ENCODE data around the gene KBTBD13. TPM values are rescaled to one million over a fixed set of nuclear protein-coding genes. Genes with fewer than 3 reads are reported as not detected.
"Not testable (repeated sequence)": the region's sequence is repeated elsewhere in the genome, so short reads cannot be mapped to it uniquely, and the experiment has no call there.

KBTBD13 gene
- total RNA-seq, 1 donor from 2014 or later = 10.6 TPM

DNA sequence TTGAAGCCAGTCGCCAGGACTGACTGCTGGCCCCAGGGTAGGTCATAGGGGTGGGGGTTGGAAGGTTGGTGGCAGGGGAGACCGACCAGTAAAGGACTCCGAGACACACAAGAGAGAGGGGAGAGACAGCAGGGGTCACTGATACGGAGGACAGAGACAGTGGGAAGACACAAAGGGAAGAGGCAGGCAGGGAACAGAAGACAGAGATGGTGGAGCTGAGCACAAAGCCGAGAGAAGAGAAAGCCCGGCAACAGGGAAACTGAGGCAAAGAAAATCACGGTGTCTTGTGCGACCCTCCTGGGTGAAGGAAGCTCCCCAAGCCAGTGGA lies 9.3 kb upstream of the KBTBD13 start:
- intact Hi-C loops (cut with micrococcal nuclease) = no loop called here
- ATAC-seq (no peak), DNase-seq (no peak)

DNA sequence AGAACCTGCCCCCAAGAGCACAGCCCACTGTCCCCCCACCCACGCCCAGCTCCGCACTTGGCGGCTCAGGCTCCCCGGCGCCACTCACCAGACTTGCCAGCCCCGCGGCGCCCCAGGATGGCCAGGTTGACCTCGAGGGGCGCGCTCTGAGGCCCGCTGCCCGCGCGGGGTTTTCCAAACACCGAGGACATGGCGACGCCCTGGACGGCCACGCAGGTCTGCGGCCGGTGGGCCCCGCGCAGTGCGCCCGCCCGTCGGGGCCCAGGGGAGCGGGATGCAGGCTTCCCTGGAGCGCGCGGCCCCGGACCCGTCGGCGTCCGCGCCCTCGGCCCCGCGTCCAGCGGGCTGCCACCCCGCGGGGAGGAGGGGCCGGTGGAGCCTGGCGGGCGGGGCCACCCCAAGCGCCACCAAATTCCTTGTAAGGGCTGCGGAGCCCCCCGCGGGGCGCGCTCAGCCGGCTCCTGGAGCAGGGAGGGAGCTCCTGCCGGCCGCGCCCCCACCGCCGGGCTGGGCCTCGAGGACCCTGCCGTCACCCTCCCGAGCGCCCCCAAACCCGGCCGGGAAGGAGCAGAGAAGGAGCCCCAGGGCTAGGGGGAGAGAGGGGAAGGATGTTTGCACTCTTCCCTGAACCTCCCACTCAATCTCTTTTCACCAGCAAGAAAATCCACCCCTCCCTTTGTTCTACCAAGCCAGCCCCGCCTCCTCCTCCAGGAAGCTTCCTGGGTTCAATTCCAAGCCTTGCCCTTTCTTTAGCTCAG lies 8.7 kb upstream of the KBTBD13 start, which contains the start of gene RASL12:
RASL12 (minus strand) TSS at position 347 of the 758 bp plus-strand sequence; CDS start at position 191, 156 bp downstream.
- intact Hi-C loops (cut with micrococcal nuclease) = no loop called here
- peak; percentile 8 for ATAC-seq
- peak; percentile 66 for DNase-seq

DNA sequence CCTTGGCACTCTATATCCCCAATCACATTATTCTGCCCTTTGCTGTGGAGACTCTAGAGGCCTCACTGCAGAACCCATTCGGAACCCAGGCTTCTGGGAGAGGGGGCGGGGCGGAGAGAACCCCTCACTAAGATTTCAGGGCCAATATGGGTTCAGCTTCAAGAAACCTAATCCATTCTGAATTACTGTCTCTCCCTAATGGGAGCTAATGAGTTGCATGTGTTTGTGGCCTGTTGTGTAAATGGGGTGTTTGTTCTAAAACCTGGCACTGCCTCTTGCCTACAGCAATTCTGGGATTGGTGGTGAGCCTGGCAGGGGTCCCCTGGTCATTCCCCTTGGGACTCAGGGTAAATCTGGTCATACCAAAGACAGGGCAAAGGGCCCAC lies 8.2 kb upstream of the KBTBD13 start:
- ATAC-seq = no peak
- intact Hi-C loops (cut with micrococcal nuclease) = no loop called here

DNA sequence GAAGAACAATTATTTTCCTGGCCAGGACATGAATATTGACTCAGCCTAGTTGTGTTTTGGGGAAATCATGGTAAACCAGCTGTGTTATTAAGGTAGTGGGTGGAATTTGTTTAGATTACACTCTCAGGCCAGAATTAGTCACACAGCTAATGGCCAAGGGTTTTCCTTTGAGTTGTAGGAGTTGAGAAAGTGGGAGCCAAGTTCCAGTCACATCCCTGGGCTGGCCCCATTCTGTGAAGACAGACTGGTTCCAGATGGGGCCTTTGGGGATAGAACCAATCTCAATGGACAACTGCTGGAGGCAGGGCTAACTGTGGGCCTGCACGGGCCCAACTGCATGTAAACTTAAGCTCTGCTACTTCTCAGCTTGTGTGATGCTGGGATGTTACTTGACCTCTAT lies 7.4 kb upstream of the KBTBD13 start:
- peak; percentile 61 for DNase-seq
- peak; percentile 59 for ATAC-seq
- intact Hi-C loops (cut with micrococcal nuclease) = no loop called here

More for the DNA sequence above, 8.2 kb upstream of the KBTBD13 start:
- no peak for DNase-seq

DNA sequence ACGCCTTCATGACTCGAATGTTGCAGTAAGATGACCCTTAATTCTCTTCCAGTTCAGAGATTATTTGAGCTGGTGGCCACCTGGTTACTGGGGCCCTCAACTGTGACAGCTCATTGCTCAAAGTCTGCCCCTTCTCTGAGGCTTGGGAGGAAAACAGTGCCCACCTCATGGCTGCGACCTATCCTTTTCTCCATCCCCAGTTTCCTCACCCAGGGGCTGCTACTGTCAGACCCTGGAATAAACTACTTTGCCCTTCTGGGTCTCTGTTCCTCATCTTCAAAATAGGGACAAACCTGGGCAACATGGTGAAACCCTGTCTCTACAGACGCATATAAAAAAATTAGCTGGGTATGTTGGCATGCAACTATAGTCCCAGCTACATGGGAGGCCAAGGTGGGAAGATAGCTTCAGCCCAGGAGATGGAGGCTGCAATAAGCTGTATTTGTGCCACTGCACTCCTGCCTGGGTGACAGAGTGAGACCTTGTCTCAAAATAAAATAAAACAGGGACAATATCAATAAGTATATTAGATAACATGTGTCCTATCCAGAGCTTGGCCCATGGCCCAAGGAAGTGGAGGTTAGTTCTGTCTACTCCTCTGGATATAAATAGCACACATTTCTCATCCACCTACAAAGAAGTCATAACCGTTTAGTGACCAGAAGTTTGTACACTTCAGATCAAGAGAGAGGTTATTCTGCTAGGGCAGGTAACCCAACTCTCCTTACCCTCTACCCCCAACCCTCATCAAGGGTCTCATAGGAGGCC lies 6.6 kb upstream of the KBTBD13 start:
- peak; percentile 61 for DNase-seq
- intact Hi-C loops (cut with micrococcal nuclease) = no loop called here
- ATAC-seq = peak; percentile 41

DNA sequence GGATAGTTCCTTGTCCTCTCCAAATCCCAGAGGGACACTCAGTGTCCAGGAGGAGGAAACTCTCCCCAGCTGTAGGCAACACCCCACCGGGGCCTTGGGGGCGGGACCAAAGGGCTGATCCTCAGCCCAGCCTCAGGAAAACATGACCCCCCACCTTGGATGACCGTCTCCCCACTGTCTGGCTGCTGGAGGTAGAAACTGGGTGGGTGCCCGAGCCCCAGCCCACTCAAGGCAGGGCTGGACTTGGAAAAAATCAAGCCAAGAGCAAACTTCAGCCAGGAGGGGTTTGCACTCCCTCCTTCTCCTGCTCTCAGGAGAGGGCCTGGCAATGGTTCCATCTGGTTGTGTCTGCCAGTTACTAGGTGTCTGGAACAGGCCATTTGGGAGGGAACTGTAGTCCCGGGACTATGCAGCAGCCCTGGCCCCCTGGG lies 5.2 kb upstream of the KBTBD13 start:
- intact Hi-C loops (cut with micrococcal nuclease) = no loop called here
- peak; percentile 82 for DNase-seq
- ATAC-seq = peak; percentile 69

DNA sequence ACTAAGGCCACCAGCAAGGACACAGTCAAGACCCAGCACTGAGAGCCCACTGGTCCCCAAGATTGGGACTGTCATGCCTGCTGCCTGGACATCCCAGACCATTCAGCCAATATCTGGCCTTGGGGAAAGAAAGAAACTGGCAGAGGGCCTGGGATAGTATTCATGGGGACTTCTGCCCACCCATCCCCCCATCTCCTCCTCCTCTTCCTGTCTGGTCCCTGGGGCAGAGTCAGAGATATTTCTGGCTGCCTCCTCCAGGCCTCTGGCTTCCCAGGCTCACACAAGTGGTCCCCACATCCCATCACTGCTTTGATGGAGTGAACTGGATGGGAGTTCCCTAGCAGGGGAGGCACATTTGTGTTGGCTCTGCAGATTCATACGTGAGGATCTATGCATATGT lies 4.5 kb upstream of the KBTBD13 start:
- intact Hi-C loops (cut with micrococcal nuclease) = no loop called here
- ATAC-seq (peak; percentile 30), DNase-seq (peak; percentile 58)

DNA sequence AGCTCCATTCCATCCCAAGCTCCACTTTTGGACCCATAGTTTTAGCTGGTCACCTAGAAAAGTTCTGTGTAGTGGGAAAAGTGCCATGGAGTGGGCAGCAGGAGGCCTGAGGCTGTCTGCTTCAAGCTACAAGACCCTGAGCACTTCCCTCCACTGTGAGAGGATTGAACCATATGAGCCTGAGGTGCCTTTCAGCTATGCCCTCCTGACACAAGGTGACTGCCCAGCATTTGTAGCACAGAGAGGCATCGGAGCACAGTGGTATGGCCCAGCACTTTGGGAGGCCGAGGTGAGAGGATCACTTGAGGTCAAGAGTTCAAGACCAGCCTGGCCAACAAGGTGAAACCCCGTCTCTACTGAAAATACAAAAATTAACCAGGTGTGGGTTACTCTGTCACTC lies 3.9 kb upstream of the KBTBD13 start:
- ATAC-seq (no peak), DNase-seq (no peak)
- intact Hi-C loops (cut with micrococcal nuclease) = no loop called here

DNA sequence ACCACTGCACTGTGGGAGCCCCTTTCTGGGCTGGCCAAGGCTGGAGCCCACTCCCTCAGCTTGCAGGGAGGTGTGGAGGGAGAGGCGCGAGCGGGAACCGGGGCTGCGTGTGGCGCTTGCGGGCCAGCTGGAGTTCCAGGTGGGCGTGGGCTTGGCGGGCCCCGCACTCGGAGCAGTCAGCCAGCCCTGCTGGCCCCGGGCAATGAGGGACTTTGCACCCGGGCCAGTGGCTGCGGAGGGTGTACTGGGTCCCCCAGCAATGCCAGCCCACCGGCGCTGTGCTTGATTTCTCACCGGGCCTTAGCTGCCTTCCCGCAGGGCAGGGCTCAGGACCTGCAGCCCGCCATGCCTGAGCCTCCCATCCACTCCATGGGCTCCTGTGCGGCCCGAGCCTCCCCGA lies 1.6 kb upstream of the KBTBD13 start:
- intact Hi-C loops (cut with micrococcal nuclease); DNase-seq: not testable (repeated sequence)

DNA sequence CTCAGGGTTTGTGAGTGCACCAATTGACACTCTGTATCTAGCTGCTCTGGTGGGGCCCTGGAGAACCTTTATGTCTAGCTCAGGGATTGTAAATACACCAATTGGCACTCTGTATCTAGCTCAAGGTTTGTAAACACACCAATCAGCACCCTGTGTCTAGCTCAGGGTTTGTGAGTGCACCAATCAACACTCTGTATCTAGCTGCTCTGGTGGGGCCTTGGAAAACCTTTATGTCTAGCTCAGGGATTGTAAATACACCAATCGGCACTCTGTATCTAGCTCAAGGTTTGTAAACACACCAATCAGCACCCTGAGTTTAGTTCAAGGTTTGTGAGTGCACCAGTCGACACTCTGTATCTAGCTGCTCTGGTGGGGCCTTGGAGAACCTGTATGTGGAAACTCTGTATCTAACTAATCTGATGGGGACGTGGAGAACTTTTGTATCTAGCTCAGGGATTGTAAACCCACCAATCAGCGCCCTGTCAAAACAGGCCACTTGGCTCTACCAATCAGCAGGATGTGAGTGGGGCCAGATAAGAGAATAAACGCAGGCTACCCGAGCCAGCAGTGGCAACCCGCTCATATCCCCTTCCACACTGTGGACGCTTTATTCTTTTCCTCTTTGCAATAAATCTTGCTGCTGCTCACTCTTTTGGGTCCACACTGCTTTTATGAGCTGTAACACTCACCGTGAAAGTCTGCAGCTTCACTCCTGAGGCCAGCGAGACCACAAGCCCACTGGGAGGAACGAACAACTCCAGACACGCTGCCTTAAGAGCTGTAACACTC lies 745 bp upstream of the KBTBD13 start:
- intact Hi-C loops (cut with micrococcal nuclease); DNase-seq; ATAC-seq: not testable (repeated sequence)

More for the DNA sequence above, 1.6 kb upstream of the KBTBD13 start:
- not testable (repeated sequence) for ATAC-seq

DNA sequence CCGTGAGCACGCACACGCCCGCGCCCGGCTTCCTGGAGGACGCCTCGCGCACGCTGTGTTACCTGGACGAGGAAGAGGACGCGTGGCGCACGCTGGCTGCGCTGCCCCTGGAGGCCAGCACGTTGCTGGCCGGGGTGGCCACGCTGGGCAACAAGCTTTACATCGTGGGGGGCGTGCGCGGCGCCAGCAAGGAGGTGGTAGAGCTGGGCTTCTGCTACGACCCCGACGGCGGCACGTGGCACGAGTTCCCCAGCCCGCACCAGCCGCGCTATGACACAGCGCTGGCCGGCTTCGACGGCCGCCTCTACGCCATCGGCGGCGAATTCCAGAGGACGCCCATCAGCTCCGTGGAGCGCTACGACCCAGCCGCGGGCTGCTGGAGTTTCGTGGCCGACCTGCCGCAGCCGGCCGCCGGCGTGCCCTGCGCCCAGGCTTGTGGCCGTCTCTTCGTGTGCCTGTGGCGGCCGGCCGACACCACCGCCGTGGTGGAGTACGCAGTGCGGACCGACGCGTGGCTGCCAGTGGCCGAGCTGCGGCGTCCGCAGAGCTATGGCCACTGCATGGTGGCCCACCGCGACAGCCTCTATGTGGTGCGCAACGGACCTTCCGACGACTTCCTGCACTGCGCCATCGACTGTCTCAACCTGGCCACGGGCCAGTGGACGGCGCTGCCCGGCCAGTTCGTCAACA lies 890 bp downstream of the KBTBD13 start:
- ATAC-seq (no peak), DNase-seq (no peak)
- intact Hi-C loops (cut with micrococcal nuclease) = no loop called here

DNA sequence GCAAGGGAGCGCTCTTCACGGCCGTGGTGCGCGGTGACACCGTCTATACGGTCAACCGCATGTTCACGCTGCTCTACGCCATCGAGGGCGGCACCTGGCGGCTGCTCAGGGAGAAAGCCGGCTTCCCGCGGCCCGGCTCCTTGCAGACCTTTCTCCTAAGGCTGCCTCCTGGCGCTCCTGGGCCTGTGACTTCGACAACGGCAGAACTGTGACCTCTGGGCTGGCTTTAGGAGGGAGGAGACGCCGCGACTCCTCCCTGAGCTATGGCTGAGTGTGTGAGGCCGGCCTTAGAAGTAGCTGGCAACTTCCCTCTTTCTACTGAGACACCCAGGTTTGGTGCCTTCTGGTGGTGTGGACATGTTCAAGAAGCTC lies 1.4 kb downstream of the KBTBD13 start:
- ATAC-seq (peak; percentile 60), DNase-seq (peak; percentile 87)
- intact Hi-C loops (cut with micrococcal nuclease) = no loop called here

DNA sequence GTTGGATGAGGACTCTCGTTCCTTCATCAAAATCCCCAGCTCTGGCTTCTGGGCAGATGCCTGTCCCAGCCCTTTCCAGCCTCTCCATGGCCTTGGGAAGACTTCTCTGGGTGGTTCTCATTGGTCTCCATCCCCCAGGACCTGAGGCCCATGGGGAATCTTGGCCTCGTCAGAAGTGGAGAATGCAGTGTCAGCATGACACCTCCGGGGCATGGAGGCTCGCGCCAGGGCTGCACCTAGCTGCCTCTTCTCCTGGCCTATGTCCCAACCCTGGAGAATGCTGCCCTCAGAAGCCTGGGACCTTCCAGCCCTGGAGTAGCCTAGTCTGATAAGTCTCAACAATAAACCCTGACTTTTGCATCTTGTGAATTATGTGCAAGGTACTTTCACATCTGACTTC lies 3.0 kb downstream of the KBTBD13 start:
- DNase-seq = no peak
- ATAC-seq = no peak
- intact Hi-C loops (cut with micrococcal nuclease) = no loop called here

DNA sequence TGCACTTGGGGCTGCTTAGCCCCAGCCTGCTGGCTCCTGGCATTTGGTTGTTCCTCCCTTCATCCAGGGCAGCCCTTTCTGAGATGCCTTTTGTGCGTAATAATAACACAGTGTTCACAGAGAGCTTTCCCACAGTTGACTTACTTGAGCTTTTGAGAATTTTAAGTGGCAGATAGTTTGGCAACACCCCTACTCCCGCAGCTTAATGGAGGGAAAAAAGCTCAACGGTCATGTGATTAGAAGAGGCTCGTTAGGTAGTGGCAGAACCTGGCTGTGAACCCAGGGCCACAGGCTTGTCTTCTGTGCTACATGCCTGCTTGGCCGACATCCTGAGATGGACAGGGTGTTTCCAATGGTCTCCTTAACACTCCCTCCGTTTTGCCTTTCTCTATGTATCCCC lies 4.7 kb downstream of the KBTBD13 start:
- ATAC-seq (peak; percentile 64), DNase-seq (peak; percentile 52)
- intact Hi-C loops (cut with micrococcal nuclease) = no loop called here

DNA sequence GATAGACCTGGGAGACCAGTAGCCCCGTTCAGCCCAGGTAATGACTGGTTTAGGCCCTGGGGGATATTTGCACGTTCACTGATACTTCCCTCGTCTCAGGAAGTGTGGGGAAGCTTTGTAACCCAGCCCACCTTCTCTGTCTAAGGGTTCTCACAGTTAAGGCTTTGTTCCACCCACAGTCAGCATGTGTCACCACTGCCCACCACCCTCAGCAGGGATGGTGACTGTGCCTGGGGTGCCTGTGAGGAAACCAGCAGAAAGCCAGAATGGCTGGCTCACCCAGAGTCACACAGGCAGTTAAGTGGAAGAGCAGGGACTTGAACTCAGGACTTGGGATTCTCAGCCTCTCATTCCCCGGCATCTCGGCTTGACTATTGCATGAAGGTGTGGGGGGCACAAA lies 5.2 kb downstream of the KBTBD13 start:
- DNase-seq (no peak), ATAC-seq (no peak)
- intact Hi-C loops (cut with micrococcal nuclease) = no loop called here

DNA sequence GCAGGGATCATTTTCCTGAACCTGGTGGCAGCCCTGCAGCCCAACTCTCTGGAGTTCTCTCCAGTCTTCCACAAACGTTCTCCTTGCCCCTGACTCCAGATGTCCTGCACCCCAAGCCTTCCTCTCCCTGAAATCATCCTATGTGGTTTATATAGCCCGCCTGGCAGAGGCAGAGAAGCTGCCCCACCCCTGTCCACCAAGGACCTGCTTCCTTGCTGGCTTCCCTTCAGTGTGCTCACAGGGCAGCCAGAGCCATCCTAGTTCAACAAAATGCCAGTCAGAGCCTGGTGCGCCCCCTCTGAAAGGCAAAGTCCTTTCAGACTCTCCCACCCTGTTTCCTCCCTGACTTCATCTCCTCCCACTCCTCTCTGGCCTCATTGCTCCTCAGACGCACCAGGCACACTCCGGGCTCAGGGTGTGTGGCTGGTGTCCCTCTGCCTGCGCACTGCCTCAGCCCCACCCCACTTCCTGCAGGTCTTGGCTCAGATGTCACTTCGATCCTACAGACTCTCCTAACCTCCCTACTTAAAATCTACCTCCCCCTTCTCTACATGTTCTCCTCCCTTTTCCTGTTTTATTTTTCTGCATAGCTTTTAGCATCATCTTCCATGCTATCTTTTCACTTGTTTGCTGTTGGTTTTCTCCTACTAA lies 5.9 kb downstream of the KBTBD13 start:
- intact Hi-C loops (cut with micrococcal nuclease) = no loop called here
- DNase-seq = no peak
- ATAC-seq = no peak

DNA sequence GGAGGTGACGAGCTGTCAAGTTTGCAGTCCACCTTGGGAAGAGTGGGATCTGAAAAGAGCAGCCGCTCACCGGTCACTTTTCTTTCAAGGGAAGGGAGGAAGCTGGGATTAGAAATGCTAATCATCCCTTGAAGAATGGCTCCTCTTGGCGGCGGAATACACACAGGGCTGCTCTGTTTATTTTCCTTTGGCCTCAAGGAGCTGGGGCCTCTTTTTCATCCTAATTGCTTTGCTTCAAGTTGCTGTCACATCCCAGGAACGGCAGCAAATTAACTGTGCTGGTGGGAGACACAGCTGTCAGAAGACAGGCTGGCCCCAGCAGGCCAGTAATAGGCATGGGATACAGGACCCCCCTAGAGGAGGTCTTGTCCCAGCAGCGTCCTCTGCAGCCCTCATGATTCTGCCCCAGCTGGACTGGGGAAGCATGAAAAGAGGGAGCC lies 6.7 kb downstream of the KBTBD13 start:
- intact Hi-C loops (cut with micrococcal nuclease) = no loop called here
- DNase-seq = no peak
- no peak for ATAC-seq

DNA sequence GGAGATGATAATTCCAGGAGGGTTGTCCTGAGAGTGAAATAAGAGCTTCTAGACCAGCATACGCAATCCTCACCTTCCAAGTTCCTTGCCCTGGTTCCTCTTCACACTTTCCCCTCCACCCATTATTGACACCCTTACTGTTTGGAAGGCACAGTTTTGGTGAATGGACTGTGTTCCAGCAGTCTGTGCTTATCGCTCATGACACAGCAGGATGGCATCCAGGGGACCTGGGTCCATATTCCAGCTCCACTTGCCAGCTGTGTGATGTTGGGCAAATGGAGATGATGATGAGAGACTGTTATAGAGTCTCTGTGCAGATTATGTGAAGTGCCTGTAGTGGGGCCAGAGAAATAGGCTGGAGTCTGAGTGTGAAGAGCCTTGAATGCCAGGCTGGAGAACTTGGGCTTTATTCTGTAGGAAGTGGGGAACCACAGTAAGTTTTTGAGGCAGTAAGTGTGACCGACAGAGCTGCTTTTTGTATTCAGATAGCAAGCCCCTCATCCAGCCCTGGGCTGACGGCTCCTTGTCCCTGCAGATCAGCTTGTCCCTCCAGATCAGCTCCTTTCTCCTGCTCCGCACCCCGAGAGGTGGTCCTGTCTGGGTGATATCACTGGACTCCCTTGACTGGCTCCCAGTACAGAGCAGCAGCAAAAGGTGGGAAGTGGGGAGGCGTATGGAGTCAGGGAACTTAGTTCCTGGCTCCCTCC lies 8.1 kb downstream of the KBTBD13 start:
- intact Hi-C loops (cut with micrococcal nuclease) = no loop called here
- ATAC-seq (peak; percentile 4), DNase-seq (no peak)

Data from left ventricle myocardium superior (tissue), 1 donor.